ENCODE data around the gene ETV3. TPM values are rescaled to one million over a fixed set of nuclear protein-coding genes. Genes with fewer than 3 reads are reported as not detected.

ETV3 gene
- polyA plus RNA-seq, 1 experiment = 7.4 TPM

- CTCF ChIA-PET = interaction anchor here (1.4 to 5.7 kb wide), 2 partner anchors 35 to 63 kb away, joined by 3 to 37 read pairs; no protein-coding TSS in a partner anchor
- no peak for DNase-seq (ENCODE audit: low read depth)
- H3K27me3 ChIP-seq (ENCODE audit: control insufficient read depth, insufficient read depth, low read length) = peaks cover 1% of the 10 kb centered on the region; the same call in 1 of the 2 replicates
Measured at GRCh38 chr1:157092831-157093230, 45.4 kb downstream of the ETV3 start.

GRCh38 chr1:157091668-157092273, 46.4 kb downstream of the ETV3 start:
- H3K27me3 ChIP-seq (ENCODE audit: control insufficient read depth, insufficient read depth, low read length) = peaks cover 1% of the 10 kb centered on the region; the same call in 1 of the 2 replicates
- POLR2A ChIA-PET = no interaction called here
- H3K4me3 ChIP-seq (ENCODE audit: low read depth, low read length) = no peak overlapping the region
- no peak for TF ChIP-seq CTCF (IDR thresholded peaks at IDR 0.05; ENCODE audit: insufficient read depth, low read depth, low read length)
- CTCF ChIA-PET = interaction anchor here (1.2 to 6.4 kb wide), 5 partner anchors 10 to 63 kb away, joined by 9 to 243 read pairs (median 12); no protein-coding TSS in a partner anchor
- no peaks in the 10 kb centered on the region for H3K36me3 ChIP-seq (ENCODE audit: control insufficient read depth, insufficient read depth, low read length)
- no peak for DNase-seq (ENCODE audit: low read depth)

More at GRCh38 chr1:157092831-157093230, 45.4 kb downstream of the ETV3 start:
- no peaks in the 10 kb centered on the region for H3K36me3 ChIP-seq (ENCODE audit: control insufficient read depth, insufficient read depth, low read length)
- POLR2A ChIA-PET = no interaction called here
- H3K4me3 ChIP-seq (ENCODE audit: low read depth, low read length) = no peak overlapping the region
- TF ChIP-seq CTCF (IDR thresholded peaks at IDR 0.05; ENCODE audit: insufficient read depth, low read depth, low read length) = no peak

- POLR2A ChIA-PET = no interaction called here
Measured at GRCh38 chr1:157091186-157091585, 47.0 kb downstream of the ETV3 start.

GRCh38 chr1:157090771-157091170, 47.4 kb downstream of the ETV3 start:
- ChIA-PET CTCF (interaction anchor here (0.7 to 6.4 kb wide), 26 partner anchors 9 to 423 kb away, joined by 3 to 243 read pairs (median 7); partner anchors contain the start of genes ETV3 and ETV3L), POLR2A (no interaction called here)
- no peak for DNase-seq (ENCODE audit: low read depth)
- peaks cover 1% of the 10 kb centered on the region; the same call in 1 of the 2 replicates for H3K27me3 ChIP-seq (ENCODE audit: control insufficient read depth, insufficient read depth, low read length)
- no peak overlapping the region for H3K4me3 ChIP-seq (ENCODE audit: low read depth, low read length)
- H3K36me3 ChIP-seq (ENCODE audit: control insufficient read depth, insufficient read depth, low read length) = no peaks in the 10 kb centered on the region
- TF ChIP-seq CTCF (IDR thresholded peaks at IDR 0.05; ENCODE audit: insufficient read depth, low read depth, low read length) = no peak

More at GRCh38 chr1:157091186-157091585, 47.0 kb downstream of the ETV3 start:
- TF ChIP-seq CTCF (IDR thresholded peaks at IDR 0.05; ENCODE audit: insufficient read depth, low read depth, low read length) = no peak
- no peaks in the 10 kb centered on the region for H3K36me3 ChIP-seq (ENCODE audit: control insufficient read depth, insufficient read depth, low read length)
- H3K27me3 ChIP-seq (ENCODE audit: control insufficient read depth, insufficient read depth, low read length) = peaks cover 1% of the 10 kb centered on the region; the same call in 1 of the 2 replicates
- no peak overlapping the region for H3K4me3 ChIP-seq (ENCODE audit: low read depth, low read length)
- no peak for DNase-seq (ENCODE audit: low read depth)
- CTCF ChIA-PET = interaction anchor here (0.7 to 6.4 kb wide), 19 partner anchors 8 to 423 kb away, joined by 3 to 243 read pairs (median 8); partner anchors contain the start of genes ETV3 and ETV3L

- Histone ChIP-seq H3K27me3 (ENCODE audit: control insufficient read depth, insufficient read depth, low read length) (peaks cover 1% of the 10 kb centered on the region; the same call in 1 of the 2 replicates), H3K36me3 (ENCODE audit: control insufficient read depth, insufficient read depth, low read length) (no peaks in the 10 kb centered on the region), H3K4me3 (ENCODE audit: low read depth, low read length) (no peak overlapping the region)
- peak; percentile 57 for DNase-seq (ENCODE audit: low read depth)
- TF ChIP-seq CTCF (IDR thresholded peaks at IDR 0.05; ENCODE audit: insufficient read depth, low read depth, low read length) = peak; percentile 95
- POLR2A ChIA-PET = interaction anchor here (0.6 kb wide), 1 partner anchor 1920 kb away, joined by 4 read pairs; no protein-coding TSS in a partner anchor
- CTCF ChIA-PET = interaction anchor here (0.6 to 6.4 kb wide), 38 partner anchors 9 to 424 kb away, joined by 3 to 243 read pairs (median 4); partner anchors contain the start of genes ETV3 and ETV3L
Measured at GRCh38 chr1:157090196-157090647, 48.0 kb downstream of the ETV3 start.
